ENCODE results near the gene PXYLP1.

PXYLP1 gene

DNA sequence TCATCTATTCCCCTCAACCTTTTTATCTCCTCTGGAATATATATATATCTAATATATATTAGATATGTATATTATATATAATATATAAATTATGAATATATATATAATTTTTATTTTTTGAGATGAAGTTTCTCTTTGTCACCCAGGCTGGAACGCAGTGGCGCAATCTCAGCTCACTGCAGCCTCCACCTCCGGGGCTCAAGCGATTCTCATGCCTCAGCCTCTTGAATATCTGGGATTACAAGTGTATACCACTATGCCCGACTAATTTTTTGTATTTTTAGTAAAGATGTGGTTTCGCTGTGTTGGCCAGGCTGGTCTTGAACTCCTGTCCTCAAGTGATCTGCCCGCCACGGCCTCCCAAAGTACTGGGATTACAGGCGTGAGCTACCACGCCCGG lies 22.2 kb downstream of the PXYLP1 start:
- TF ChIP-seq, protein P1, sequence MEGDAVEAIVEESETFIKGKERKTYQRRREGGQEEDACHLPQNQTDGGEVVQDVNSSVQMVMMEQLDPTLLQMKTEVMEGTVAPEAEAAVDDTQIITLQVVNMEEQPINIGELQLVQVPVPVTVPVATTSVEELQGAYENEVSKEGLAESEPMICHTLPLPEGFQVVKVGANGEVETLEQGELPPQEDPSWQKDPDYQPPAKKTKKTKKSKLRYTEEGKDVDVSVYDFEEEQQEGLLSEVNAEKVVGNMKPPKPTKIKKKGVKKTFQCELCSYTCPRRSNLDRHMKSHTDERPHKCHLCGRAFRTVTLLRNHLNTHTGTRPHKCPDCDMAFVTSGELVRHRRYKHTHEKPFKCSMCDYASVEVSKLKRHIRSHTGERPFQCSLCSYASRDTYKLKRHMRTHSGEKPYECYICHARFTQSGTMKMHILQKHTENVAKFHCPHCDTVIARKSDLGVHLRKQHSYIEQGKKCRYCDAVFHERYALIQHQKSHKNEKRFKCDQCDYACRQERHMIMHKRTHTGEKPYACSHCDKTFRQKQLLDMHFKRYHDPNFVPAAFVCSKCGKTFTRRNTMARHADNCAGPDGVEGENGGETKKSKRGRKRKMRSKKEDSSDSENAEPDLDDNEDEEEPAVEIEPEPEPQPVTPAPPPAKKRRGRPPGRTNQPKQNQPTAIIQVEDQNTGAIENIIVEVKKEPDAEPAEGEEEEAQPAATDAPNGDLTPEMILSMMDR (IDR thresholded peaks at IDR 0.05), result no peak

DNA sequence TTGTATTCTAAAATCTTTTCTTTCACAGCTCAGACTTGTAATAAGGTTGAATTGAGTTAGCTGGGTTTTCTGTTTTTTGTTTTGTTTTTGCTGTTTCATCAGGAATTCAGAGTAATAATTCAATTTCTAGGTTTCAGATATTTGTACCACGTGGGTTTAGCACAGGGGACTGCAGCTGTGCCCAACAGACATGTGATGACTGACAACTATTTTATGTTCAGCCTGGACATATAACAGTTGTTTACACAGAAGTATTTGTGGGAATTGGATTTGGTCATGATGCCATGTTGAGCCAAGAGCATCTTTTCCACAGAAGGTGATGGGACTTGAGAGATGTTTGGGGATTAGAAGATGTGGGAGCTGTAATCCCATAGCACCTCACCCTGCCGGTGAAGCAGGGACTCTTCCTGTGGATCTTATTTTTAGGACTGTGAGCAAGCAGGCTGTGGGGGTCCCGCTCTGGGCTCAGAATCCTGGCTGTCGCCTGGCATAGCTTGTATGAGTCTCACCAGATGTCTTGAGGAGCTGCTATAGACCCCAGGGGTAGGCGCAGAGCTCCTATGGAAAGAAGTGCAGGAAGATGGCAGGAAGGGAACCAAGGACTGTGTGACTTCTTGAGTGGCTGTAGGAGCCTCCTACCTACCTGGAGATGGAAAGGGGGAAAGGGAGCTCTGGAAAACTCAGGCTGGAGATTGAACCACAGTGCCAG lies 23.7 kb downstream of the PXYLP1 start:
- TF ChIP-seq, protein P1 (IDR thresholded peaks at IDR 0.05), result no peak

DNA sequence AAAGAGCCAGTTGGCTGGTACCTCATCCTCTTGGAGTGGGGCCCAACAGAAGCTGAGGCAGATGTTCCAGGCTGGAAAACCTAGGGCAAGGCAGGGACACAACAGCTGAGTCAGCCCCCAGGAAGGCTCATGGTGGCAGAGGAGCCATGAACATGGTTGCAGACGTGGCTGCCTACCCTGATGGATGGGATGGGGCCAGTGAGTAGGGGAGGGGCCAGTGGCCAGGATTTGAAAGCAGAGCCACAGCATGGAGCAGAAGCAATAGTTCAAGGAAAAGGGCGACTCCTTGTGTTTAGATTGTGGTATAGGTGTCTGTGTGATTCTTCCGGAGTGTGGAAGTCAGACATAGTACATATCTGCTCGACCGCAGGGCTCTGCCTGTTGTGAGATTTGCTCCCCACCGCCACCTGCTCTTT lies 24.2 kb downstream of the PXYLP1 start:
- TF ChIP-seq, protein P1 (IDR thresholded peaks at IDR 0.05), result peak; percentile 60

DNA sequence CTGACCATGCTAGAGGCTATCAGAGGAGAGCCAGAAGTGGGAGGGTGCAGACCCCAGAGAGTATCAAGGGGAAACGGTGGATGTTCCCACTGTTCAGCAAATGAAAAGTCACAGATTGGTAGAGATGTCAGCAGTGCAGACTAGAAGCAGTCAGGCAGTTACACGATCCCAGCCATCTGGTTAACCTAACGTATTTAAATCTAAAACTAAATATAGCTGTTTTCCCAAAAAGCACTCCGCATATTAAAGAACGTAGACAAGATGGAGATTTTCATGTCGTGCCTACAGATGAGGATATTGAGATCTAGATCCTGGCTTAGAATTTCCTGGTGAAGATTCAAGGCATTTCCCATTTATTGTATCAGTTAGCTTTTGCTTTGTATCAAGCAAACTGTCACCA lies 25.2 kb downstream of the PXYLP1 start:
- TF ChIP-seq, protein P1 (IDR thresholded peaks at IDR 0.05), result no peak

DNA sequence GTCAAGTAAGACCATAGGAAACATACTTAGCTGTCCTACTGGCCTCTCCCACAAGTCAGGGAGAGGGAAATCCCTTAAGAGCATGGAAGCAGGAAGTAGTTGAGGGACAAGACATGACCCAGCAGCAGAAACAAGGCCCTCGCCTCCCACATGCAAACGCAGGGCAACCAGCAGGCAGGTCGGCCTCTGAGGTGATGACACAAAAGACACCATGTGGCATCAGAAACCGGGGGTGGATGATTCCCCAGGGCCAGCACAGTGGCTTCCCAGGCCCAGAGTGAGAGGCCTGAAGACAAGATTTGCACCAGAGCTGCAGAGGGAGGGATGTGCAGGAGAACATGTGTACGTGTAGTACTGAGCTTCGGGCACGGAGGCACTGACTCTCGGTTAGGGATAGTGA lies 26.3 kb downstream of the PXYLP1 start:
- TF ChIP-seq, protein P1 (IDR thresholded peaks at IDR 0.05), result no peak

DNA sequence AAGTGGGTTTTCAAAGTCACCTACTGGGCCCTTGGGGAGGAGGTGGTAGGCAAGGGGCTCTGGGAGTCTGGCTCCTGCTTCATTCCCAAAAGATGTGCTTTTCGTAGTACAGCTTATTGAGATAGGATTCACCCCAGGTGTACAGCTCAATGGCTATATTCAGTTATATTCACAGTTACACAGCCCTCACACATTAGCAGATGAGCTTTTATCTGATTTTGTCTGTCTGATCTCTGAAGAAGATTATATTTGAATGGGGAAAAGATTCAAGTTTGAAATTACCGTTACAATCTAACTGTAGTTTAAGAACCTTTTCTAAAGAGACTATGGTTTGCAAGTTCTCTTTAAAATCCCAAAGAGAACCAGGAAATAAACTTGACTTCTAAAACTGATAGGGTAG lies 27.3 kb downstream of the PXYLP1 start:
- TF ChIP-seq, protein P1 (IDR thresholded peaks at IDR 0.05), result no peak

DNA sequence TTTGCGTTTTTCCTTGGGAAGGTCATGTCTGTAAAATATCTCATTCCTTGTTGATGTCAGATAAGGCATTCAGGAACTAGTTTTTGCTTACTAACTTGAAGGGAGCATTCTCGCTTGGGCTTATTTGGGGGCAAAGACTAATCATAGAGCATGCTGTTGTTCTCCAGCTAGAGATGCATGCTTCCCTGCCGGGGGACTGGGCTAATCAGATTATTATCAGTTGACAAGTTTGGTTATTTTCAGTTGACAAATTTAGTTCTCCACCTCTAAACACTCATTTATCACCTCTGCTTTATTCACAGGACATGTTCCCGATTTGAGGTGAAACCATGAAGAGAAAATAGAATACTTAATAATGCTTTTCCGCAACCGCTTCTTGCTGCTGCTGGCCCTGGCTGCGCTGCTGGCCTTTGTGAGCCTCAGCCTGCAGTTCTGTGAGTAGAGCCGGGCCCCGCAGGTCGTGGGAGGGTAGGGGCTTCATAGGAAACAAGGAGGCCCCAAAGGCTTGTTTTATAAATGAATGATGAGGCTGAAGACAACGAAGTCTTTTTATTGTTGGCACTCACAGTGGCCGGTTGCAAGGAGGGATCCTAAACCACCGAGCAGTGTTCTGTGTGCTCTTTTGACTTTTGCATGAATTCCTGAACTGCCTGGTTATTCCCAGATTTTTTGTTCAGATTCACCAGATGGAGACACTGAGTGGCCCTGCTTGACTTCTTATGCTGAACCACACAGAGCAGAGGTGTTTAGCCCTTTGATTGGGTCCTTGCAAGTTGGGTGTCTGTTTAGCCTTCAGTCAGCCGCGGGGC lies 28.4 kb downstream of the PXYLP1 start:
- TF ChIP-seq, protein P1 (IDR thresholded peaks at IDR 0.05), result no peak
